Pancreas (tissue), 10 donors: ENCODE measurements around the gene MYL7. TPM values are rescaled to one million over a fixed set of nuclear protein-coding genes. Genes with fewer than 3 reads are reported as not detected.
A peak's percentile ranks its signal among the peaks of the same experiment; 100 is the strongest.

Source experiments
- ATAC-seq, 4 donors: fragments of 200-7000 bp; cut with Tn5 transposase; one replicate each; pipeline versions ENCODE4 v1.8.0 to v1.9.1; 2020; ENCODE audit warnings: mild to moderate bottlenecking in 4 of 4, moderate library complexity in 4 of 4
- DNase-seq, 6 donors: peaks; one replicate each; pipeline ENCODE4 v3.0.0-alpha.2; 2020
- FAIRE-seq: peaks from 2 replicates; lab custom pipeline; 2012; peaks lifted over from hg19 to GRCh38; lab: Jason Lieb, UNC
- H3K27ac ChIP-seq, 4 donors: fragments of 200-600 bp; sonication (generic); 1 replicate in 3 of 4; 2 replicates in 1 of 4; pipeline versions ENCODE4 v1.5.0 to v1.8.0; 2020
- H3K27me3 ChIP-seq, 4 donors: fragments of 200-600 bp; one replicate each; pipeline ENCODE4 v1.8.0; 2021
- H3K36me3 ChIP-seq, 3 donors: fragments of 200-600 bp; sonication (generic) in 1 of 3; one replicate each; pipeline versions ENCODE4 v1.5.0 to v1.8.0; 2020 to 2021
- H3K4me1 ChIP-seq, 3 donors: fragments of 200-600 bp; one replicate each; pipeline ENCODE4 v1.8.0; 2021
- H3K4me3 ChIP-seq, 4 donors: fragments of 200-600 bp; sonication (generic) in 2 of 4; one replicate each; pipeline versions ENCODE4 v1.5.0 to v1.8.0; 2020 to 2021
- H3K9me3 ChIP-seq, 4 donors: fragments of 200-600 bp; one replicate each; pipeline ENCODE4 v1.8.0; 2021
- WGBS, 2 donors: extraction: QIAGEN DNeasy Blood & Tissue Kit; methylation state at CpG; one replicate each; pipeline ENCODE4 v1.1.7; 2013; 5-methylcytosine and 5-hydroxymethylcytosine counted together
- intact Hi-C, 3 donors: fragments of 100-400 bp; cut with DNase I; formaldehyde crosslinking; loops; one replicate each; pipeline versions ENCODE4 v1.11.1 to v1.14.2; 2022
- polyA plus RNA-seq, 2 donors: library from polyadenylated mRNA; stranded (reverse); fragments of 200-250 nt; gene quantifications; one replicate each; pipeline ENCODE4 v1.2.3, GENCODE V29; 2013
- total RNA-seq, 6 donors: library from RNA; stranded (reverse); fragmentation: NEBNext Ultra II Directional in 4 of 6; extraction: Animal tissue kit (Norgen Biotek cat#: 25700) in 4 of 6; gene quantifications; one replicate each; pipeline versions ENCODE4 v1.2.1 to v1.2.4, GENCODE V29; 2021 to 2023
- TF ChIP-seq, protein P1 (sequence below), 4 donors: fragments of 200-600 bp; sonication (generic) in 3 of 4; IDR thresholded peaks; one replicate each; pipeline versions ENCODE4 v1.5.0 to v1.8.0; 2021; ENCODE audit warnings: antibody characterized with exemption in 4 of 4
- donor health status: healthy with polysubstance abuse.
- donor health status: DM: no; HTN: no; CAD: no; lungs with moderate emphysema.
- donor health status: DM: no; HTN: no; CAD: no.
- donor health status: control.
- donor health status: control.
- donor health status: Bipolar disorder and iron deficiency.
- donor health status: DM: yes; HTN: yes; CAD: no.
- donor health status: DM: no; HTN: no; CAD: no.
- donor health status: DM: no; HTN: no; CAD: no.
- donor health status: DM: yes; HTN: yes; CAD: no.

MYL7 gene
- total and polyA plus RNA-seq, 8 donors: 0.94 to 2.3 (median 1.9) TPM; not detected in 5

DNA sequence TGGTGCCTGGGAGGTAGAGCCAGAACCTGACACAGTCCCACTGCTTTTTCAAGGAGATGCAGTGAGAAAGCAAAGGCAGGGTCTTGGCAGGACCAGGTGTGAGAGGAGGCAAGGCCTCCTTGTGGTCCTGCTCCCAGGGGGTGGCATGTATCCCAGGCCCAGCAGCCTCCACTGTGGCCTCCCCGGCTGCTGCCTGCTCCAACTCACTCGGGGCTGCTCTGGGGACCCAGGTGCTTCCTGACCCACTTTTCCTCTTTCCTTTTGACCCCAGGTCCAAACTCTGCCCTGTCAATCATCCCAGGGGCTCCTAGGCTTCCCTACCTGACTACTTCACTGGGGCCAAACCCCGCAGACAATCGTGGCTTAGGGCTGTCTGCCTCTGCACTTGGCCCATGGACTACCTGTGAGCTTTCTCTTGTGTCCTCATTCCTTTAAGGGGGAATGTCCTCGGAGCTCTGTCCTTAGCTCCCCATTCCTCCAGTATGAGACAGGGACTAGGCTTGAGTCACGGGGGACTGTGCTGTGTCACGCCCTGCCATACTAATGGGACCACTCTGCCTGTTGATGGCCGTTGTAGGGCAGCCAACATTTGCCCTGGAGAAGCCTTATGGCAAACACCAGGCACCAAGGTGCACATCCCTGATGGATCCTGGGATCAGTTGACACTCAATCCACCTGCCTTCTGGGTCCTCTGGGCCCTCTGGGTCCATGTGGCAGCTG, 38.1 kb downstream of the MYL7 start:
- DNase-seq: peak in 1 of 6 donors; percentile 10
- FAIRE-seq: no peak
- no peak overlapping the region for H3K27ac ChIP-seq
- no peaks in the 10 kb centered on the region for H3K27me3 ChIP-seq
- 78 to 82% methylated on average over 8 of the region's 8 CpGs for WGBS, 2 donors
- no peaks in the 10 kb centered on the region for H3K36me3 ChIP-seq
- H3K4me1 ChIP-seq: no peaks in the 10 kb centered on the region
- H3K9me3 ChIP-seq: no peaks in the 10 kb centered on the region
- intact Hi-C loops: no loop called here
- H3K4me3 ChIP-seq: no peak overlapping the region
- ATAC-seq: no peak
- TF ChIP-seq, protein P1, sequence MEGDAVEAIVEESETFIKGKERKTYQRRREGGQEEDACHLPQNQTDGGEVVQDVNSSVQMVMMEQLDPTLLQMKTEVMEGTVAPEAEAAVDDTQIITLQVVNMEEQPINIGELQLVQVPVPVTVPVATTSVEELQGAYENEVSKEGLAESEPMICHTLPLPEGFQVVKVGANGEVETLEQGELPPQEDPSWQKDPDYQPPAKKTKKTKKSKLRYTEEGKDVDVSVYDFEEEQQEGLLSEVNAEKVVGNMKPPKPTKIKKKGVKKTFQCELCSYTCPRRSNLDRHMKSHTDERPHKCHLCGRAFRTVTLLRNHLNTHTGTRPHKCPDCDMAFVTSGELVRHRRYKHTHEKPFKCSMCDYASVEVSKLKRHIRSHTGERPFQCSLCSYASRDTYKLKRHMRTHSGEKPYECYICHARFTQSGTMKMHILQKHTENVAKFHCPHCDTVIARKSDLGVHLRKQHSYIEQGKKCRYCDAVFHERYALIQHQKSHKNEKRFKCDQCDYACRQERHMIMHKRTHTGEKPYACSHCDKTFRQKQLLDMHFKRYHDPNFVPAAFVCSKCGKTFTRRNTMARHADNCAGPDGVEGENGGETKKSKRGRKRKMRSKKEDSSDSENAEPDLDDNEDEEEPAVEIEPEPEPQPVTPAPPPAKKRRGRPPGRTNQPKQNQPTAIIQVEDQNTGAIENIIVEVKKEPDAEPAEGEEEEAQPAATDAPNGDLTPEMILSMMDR (IDR thresholded peaks at IDR 0.05): no peak

DNA sequence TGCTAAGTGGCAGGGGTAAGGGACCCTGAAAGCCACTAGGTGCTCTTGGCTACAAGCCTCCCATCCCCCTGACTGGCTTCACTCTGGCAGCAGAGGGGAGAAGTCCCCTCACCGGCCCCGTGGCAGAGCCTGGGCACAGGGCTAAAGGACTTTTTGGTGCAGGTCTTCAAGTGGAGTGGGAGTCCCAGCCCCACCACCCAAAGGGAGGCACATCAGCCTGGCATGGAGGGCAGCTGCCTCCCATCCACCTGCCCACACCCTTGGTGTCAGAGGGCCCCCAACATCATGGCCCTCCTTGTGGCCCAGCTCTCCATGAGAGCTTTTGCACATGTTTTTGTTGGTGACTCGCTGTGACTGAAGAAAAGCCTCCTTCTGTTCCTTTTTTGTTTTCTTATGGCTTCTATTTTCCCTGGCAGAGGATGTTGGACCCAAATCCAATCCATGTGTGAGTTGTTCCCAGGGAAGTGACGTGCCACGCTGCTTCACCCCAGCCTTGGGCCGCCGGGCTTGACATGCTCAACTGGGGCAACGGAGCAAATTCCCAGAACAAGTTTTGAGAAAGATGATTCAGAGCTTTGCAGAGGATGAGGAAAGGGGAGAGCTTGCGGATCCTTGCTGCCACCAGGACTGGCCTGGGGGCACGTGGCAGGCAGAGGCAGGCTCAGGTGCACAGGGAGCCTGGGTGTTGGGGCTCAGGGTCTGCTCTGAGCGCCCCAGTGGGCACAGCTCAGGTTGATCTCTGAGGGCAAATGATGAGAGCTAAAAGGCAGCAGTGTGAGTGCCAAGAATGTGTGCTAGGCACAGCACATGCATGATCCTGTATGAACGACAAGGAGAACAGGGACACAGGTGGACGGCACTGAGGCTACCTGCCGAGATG, 38.9 kb downstream of the MYL7 start:
- no peaks in the 10 kb centered on the region for H3K9me3 ChIP-seq
- TF ChIP-seq, protein P1 (IDR thresholded peaks at IDR 0.05): no peak
- WGBS, 2 donors: 86 to 88% methylated on average over 14 of the region's 14 CpGs
- DNase-seq: no peak
- H3K27me3 ChIP-seq: no peaks in the 10 kb centered on the region
- no peaks in the 10 kb centered on the region for H3K4me1 ChIP-seq
- H3K27ac ChIP-seq: no peak overlapping the region
- intact Hi-C loops: no loop called here
- ATAC-seq: no peak
- no peak for FAIRE-seq
- H3K4me3 ChIP-seq: no peak overlapping the region
- H3K36me3 ChIP-seq: no peaks in the 10 kb centered on the region

DNA sequence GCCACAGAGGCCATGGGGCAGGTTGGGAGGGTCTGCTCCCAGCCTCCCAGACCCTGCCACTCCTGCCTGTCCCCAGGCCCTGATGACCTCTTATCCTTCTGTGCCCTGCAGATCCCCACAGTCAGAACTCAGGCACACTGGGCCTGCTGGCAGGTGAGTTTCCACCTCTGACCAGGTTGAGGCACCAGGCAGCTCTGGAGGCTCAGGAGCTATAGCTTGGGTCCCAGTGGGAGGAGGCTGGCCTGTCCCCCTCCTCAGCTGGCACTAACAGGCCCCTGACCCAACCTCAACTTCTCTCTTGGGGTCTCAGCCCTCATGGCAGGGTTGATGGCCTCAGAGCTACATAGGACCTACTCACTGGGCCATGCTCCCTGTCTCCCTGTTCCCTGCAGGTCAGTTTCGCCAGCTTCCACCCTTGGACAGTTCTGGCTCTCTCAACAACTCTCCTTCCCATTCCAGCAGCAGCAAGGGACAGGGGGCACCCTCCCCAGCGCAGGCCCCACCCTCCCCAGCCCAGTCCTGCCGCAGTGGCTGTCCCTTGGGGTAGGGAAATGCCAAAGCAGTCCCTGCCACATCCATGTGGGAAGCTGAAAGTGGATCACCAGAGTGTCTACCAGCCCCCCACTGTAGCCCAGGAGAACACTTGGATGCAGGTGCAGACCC, 39.7 kb downstream of the MYL7 start:
- no peaks in the 10 kb centered on the region for H3K4me1 ChIP-seq
- H3K27ac ChIP-seq: peak overlapping the region in 1 of 4 donors; percentile 8
- intact Hi-C loops: no loop called here
- ATAC-seq (no peak), DNase-seq (no peak), FAIRE-seq (no peak)
- 88 to 89% methylated on average over 3 of the region's 3 CpGs for WGBS, 2 donors
- no peaks in the 10 kb centered on the region for H3K36me3 ChIP-seq
- TF ChIP-seq, protein P1 (IDR thresholded peaks at IDR 0.05): no peak
- no peak overlapping the region for H3K4me3 ChIP-seq
- H3K9me3 ChIP-seq: no peaks in the 10 kb centered on the region
- H3K27me3 ChIP-seq: no peaks in the 10 kb centered on the region

DNA sequence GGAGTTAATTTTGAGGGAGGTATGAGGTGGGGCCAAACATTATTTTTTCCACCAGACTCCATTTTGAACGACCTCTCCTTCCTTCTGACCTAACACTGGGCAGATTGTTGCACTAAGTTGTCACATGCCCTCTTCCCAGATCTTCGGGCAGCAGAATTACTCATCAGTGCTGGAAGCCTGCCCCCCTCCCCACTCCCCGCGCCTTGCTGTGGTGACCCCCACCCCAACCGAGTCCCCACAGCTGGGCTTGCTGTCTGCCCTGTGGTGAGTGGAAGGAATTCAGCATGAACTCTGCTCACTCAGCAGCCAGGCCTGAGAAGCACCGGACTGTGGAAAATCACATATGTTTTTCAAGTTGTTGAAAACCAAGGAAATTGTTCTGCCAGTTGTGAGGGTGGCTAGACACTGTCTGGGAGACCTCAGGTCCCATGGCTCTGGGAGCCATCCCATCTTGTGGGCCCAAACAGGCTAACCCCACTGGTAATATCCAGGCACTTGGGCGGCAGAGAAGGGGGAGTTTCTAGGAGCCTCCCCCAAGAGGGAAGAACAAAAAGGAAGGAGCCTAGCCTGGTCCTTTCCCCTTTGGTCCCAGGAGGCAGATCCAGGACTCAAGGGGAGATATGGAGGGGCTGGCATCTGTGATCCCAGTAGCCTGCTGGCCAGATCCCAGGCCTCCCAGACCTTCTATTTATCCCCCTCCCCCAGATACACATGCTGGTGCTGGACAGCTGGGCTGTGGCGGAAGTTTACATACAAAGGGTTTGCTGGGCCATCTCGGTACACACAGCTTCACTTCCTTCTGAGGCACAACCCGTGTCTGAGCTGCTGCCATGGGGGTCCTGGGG, 40.5 kb downstream of the MYL7 start:
- no peaks in the 10 kb centered on the region for H3K27me3 ChIP-seq
- intact Hi-C loops: no loop called here
- ATAC-seq (no peak), FAIRE-seq (no peak), DNase-seq (no peak)
- no peak overlapping the region for H3K4me3 ChIP-seq
- H3K36me3 ChIP-seq: no peaks in the 10 kb centered on the region
- H3K4me1 ChIP-seq: no peaks in the 10 kb centered on the region
- peak overlapping the region in 1 of 4 donors; percentile 8 for H3K27ac ChIP-seq
- WGBS, 2 donors: 71 to 73% methylated on average over 10 of the region's 10 CpGs
- H3K9me3 ChIP-seq: no peaks in the 10 kb centered on the region
- TF ChIP-seq, protein P1 (IDR thresholded peaks at IDR 0.05): no peak
